ENCODE measurements around the gene NUDT8. TPM values are rescaled to one million over a fixed set of nuclear protein-coding genes. Genes with fewer than 3 reads are reported as not detected.
"Not testable (repeated sequence)": the region's sequence is repeated elsewhere in the genome, so short reads cannot be mapped to it uniquely, and the experiment has no call there.

Gene NUDT8
- total RNA-seq, 1 donor from 2014 or later: 104 TPM

DNA sequence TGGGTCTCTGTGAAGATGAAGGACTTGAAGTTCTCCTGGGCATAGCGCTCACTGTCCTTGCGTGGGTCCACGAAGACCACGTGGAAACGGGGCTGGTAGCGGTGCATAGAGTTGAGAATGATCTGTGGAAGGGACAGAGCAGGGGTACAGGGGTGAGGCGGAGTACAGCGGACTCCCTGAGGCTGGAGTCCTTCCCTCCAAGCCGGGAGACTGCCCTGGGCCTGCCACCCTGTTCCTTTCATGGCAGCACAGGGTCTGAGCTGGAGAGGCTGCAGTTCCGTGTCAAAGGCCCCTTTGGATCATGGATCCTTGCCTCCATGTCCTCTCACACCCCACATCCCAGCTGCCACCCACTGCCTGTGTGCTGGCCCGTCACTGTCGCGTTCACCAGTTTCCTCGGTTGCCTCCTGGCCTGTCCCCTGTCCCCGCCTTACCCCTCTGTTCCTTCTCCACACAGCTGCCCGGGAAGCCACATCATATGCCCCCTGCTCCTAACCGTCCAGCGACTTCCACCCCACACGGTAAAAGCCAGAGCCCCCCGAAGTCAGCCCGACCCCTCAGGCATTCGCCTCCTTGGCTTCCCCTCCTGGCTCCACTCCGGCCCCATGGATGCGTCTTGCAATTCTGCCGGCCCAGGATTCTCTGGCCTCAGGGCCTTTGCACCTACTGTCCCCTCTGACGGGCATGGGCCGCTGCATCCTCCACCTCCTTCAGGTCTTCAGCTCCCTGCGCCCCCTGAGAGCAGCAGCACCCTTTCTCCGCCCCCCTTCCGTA is 3.4 kb upstream of the NUDT8 start:
- DNase-seq (ENCODE audit: missing footprints) (no peak), ATAC-seq (no peak)
- intact Hi-C loops (cut with DNase I): no loop called here

DNA sequence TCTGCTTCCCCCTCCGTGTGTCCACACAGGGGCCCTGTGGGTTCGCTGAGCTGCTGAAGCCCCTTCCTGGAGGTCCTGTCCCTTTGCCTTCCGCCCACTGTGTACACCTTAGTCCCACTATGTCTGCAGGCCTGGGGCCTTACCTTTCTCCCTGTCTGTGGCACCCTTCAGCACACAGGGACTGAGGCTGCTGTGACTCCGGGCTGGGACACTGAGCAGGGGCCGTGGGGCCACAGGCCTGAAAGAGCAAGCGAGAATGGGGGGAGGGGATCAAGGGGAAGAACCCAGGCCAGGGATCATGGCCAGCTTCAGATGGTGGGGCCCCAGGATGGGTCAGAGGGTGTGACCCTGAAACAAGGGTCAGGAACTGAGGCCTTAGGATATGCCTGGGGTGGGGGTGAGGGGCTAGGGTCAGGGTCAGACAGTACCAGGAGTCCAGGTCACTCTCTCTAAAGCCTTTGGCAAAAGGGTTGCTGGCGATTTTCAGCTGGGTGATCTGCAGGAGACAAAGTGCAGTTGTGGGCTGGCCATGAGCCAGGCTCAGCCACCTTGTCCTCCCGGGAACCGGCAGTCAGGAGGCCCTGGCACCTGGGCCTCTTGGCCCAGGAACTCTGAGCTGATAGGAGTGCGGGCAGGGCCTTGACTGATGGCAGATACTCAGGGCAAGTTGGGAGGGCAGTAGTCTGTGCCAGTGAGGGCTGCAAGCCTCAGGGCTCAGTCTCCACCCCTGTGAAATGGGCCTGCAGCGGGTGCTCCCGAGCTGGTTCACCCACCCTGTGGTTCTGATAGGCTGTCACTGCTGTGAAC is 2.6 kb upstream of the NUDT8 start:
- DNase-seq (ENCODE audit: missing footprints) (peak; percentile 77), ATAC-seq (no peak)
- intact Hi-C loops (cut with DNase I): no loop called here

DNA sequence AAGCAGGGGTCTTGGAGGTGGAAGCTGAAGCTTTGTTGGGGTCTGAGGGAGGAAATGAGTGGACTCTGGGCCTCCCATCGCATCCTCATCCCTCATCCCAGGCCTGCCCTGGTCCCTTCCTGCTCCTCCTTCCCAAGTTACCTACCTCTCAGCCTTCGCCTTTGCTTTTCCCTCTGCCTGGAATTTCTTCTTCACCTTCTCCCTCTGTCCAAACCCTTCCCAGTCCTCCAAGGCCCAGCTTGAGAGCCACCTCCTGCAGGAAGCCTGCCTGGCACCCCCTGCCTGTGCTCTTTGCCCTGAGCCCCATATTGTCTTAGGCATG is 2.1 kb upstream of the NUDT8 start:
- ATAC-seq (no peak), DNase-seq (ENCODE audit: missing footprints) (no peak)
- intact Hi-C loops (cut with DNase I): loop anchor here (2.0 kb wide), 1 partner anchor 27 kb away; no protein-coding TSS in a partner anchor

DNA sequence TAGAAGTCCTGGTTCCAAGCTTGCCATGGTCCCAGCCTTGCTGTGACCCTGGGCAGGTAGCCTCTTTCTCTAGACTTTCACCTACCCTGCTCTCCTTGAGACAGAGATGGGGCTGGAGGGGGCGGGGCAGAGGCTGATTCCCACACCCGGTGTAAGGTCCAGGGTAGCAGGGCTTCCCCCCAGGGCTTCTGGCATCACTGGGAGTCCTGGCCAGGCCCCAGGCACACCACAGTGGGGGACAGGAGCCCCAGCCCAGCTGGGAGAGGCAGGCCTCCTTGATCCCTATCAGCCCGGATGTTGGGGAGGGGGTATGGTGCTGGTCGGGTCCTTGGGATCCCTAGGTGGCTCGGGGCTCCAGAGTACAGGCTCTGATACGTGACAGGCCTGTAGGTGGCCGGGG is 1.7 kb upstream of the NUDT8 start:
- intact Hi-C loops (cut with DNase I): loop anchor here (2.0 kb wide), 1 partner anchor 27 kb away; no protein-coding TSS in a partner anchor
- ATAC-seq (no peak), DNase-seq (ENCODE audit: missing footprints) (peak; percentile 60)

DNA sequence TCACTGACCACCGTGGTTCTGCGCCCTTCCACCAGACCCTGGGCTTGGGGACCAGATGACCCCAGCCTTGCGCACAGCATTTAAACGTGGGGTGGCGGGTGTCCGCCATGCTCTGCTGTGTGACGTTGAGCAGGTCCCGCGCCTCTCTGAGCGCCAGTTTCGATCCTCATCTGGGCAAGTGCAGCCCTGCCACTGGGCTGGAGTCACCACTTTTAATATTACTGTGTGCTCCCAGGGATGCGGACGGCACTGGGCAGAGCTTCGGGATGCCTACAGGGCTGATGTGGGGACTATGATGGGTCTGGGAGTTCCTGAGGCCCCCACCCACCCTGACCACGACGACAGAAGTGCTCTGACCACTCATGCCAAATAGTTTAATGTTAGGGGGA is 1.2 kb upstream of the NUDT8 start:
- intact Hi-C loops (cut with DNase I): loop anchor here (2.0 kb wide), 1 partner anchor 28 kb away; no protein-coding TSS in a partner anchor
- DNase-seq (ENCODE audit: missing footprints): peak; percentile 58
- ATAC-seq: no peak

DNA sequence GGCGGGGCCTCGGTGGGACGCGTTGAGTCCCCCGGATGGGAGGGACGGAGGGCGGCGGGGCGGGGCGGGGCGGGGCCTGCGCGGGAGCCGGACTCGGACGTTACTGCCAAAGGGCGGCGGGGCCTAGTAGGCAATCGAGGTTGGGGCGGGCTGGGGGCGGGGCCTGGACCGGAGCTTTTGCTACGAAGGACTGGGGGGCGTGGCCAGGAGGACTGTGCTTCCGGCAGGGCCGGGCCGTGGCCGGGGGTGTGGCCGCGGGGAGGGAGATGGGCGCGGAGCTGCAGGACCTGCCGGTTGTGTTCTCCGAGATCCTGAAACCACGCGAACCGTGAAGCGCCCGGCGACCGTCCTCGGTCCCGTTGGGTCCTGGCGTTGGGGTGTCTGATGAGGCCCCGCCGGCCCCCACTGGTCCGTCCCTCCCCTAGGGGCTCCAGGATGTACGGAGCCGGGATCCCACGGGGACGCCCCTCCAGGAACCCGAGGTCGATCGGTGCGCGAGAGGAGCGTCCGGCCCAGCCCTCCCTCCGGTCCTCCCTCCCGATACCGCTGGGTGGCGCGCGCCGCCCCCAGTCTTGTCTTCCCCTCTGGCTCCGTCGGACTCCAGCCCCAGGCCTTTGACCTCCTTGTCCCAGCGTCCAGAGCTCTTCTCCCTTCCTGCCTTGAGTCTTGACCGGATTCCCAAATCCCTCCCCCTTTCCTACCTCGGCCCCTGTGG is 648 bp upstream of the NUDT8 start:
- DNase-seq (ENCODE audit: missing footprints): peak; percentile 98
- peak; percentile 91 for ATAC-seq
- intact Hi-C loops (cut with DNase I): loop anchor here (2.0 kb wide), 1 partner anchor 28 kb away; no protein-coding TSS in a partner anchor

DNA sequence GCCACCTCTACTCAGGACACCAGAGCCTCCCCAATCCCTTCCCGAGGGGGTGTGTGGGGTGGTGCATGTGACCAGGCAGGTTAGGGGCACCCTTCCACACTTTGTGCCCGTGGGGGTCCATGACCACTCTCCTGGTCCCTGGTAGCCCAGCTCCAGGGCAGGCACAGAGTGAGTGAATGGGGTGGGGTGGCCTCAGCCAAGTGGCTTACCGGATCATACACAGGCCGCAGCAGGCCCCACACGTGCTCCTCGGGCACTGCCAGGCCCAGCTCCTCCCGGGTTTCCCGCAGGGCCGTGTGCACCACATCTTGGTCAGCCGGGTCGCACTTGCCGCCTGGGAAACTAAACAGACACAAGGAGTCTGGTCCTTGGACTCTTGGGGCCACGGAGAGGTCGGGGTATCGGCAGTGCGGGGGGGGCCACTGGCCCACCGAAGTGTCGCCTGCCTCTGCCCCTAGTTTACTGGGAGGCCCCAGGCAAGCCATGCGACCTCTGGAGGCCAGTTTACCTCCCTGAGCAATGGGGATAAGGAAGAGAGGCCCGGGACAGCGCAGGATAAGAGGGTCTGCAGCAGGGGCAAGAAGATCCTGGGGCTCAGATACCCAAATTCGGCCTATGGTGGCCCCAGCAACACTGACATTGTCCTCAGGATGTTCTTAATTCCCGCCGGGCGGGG is 889 bp downstream of the NUDT8 start:
- DNase-seq (ENCODE audit: missing footprints): peak; percentile 69
- intact Hi-C loops (cut with DNase I): no loop called here
- ATAC-seq: no peak

DNA sequence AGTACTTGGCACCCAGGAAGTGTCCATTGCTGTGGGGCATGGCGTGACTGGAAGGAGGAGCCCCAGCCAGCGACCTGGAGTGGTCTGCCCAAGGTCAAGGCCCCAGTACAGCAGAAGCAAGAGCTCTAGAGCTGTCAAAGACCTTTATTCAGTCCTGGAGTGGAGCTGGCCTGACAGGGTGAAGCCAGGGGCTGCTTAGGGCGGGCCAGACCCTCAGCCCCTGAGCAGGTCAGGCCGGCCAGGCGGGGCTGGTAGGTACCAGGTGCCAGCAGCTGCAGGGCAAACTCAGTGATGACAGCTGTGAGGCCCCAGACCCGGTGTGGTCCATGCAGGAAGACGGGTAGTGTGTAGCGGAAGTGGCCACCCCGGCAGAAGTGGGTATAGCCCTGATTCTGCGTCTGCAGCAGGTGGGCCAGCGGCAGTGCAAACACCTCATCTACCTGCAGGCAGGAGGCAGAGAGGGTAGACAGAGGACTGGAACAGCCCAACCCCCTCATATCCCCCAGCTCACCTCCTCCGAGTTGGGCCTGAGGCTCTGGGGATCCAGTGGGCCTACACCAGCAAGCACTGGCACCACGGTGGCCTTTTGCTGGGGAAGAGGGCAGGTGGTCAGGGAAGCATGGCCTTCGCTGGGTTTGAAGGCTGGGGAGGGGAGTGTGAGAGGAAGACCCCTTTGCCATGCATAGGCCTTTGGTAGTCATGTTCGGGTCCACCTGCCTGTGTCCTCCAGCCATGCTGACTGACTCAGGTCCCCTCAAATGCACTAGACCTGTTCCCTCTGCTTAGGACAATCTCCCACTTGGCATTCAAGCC is 1.7 kb downstream of the NUDT8 start:
- DNase-seq (ENCODE audit: missing footprints) (peak; percentile 66), ATAC-seq (no peak)
- intact Hi-C loops (cut with DNase I): no loop called here

DNA sequence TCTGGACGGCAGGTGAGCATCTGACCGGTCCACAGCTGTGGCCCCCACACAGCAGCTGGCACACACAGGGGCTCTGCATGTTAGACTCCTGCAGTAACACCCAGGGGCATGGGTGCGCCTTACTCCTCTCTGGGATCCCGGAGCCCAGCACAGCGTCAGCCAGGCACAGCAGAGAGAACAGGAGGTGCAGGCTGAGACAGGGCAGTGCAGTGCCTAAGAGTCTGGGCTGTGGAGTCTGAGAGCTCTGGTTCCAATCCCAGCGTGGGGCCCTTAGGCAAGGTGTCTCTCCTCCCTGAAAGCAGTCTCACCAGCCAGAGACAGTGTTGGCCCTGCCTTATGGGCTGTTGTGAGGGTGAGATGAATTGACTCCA is 2.3 kb downstream of the NUDT8 start:
- intact Hi-C loops (cut with DNase I): no loop called here
- DNase-seq (ENCODE audit: missing footprints): peak; percentile 46
- ATAC-seq: no peak

DNA sequence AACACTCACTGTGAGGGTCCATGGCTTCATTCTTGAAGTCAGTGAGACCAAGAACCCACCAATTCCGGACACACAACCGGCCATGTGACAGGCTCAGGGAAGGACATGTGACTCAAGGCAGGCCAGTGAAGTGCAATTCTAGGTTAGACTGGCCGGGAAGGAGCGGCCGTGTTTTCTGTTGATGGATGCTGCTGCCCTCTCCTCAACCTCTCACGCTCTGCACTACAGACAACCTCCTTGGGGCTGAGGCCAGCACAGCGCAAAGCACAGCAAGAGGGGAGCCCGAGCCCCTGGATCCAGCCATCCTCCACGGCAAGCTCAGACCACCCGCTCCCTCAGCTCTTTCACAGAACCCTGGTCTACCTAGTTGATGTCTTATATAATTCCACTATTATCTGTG is 2.8 kb downstream of the NUDT8 start:
- intact Hi-C loops (cut with DNase I): no loop called here
- DNase-seq (ENCODE audit: missing footprints): no peak

DNA sequence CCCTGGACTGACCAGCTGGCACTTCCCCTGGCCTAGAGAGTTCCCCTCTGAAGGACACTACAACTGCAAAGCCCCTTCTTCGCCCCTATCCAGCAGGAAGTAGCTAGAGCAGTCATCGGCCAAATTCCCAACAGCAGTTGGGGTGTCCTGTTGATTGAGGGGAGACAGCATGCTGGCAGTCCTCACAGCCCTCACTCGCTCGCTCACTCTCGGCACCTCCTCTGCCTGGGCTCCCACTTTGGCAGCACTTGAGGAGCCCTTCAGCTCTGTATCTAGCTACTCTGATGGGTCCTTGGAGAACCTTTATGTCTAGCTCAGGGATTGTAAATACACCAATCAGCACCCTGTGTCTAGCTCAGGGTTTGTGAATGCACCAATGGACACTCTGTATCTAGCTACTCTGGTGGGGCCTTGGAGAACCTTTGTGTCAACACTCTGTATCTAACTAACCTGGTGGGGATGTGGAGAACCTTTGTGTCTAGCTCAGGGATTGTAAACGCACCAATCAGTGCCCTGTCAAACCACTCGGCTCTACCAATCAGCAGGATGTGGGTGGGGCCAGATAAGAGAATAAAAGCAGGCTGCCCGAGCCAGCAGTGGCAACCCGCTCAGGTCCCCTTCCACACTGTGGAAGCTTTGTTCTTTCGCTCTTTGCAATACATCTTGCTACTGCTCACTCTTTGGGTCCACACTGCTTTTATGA is 3.5 kb downstream of the NUDT8 start:
- intact Hi-C loops (cut with DNase I); DNase-seq (ENCODE audit: missing footprints); ATAC-seq: not testable (repeated sequence)

More for the DNA sequence above, 2.8 kb downstream of the NUDT8 start:
- no peak for ATAC-seq

DNA sequence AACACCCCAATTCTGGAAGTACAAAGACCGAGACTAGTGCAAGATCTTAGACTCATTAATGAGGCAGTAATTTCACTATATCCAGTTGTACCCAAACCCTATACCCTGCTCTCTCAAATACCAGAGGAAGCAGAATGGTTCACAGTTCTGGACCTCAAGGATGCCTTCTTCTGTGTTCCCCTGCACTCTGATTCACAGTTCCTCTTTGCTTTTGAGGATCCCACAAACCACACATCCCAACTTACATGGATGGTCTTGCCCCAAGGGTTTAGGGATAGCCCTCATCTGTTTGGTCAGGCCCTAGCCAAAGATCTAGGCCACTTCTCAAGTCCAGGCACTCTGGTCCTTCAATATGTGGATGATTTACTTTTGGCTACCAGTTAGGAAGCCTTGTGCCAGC is 5.9 kb downstream of the NUDT8 start:
- DNase-seq (ENCODE audit: missing footprints); ATAC-seq; intact Hi-C loops (cut with DNase I): not testable (repeated sequence)

DNA sequence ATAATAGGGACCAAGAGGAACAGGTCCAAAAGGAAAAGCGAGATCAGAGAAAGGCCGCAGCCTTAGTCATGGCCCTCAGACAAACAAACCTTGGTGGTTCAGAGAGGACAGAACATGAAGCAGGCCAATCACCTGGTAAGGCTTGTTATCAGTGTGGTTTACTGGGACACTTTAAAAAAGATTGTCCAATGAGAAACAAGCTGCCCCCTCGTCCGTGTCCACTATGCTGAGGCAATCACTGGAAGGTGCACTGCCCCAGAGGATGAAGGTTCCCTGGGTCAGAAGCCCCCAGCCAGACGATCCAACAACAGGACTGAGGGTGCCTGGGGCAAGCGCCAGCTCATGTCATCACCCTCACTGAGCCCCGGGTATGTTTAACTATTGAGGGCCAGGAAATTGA is 6.8 kb downstream of the NUDT8 start:
- intact Hi-C loops (cut with DNase I); ATAC-seq; DNase-seq (ENCODE audit: missing footprints): not testable (repeated sequence)

DNA sequence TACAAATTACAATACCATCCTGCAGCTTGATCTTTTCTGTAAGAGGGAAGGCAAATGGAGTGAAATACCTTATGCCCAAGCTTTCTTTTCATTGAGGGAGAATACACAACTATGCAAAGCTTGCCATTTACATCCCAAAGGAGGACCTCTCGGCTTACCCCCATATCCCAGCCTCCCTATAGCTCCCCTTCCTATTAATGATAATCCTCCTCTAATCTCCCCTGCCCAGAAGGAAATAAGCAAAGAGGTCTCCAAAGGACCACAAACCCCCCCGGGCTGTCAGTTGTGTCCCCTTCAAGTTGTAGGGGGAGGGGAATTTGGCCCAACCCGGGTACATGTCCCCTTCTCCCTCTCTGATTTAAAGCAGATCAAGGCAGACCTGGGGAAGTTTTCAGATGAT is 7.8 kb downstream of the NUDT8 start:
- intact Hi-C loops (cut with DNase I); ATAC-seq; DNase-seq (ENCODE audit: missing footprints): not testable (repeated sequence)

DNA sequence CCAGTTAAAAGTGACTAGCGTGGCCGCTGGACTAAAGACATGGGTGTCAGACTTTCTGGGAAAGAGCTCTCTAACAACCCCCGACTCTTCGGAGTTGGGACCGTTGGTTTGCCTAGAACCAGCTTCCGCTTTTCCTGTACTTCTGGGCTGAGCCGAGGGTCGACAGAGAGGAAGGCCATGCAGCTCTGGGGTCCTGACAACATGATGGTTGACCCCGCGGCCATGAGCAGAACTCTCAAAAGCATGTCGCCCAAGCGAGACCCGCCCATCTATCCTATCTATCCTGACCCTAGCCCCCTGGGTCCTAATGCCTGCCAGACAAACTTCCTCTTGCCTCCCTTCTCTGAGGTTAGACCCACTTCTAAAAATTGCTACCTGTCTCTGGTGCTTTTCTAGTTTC is 9.1 kb downstream of the NUDT8 start:
- DNase-seq (ENCODE audit: missing footprints); intact Hi-C loops (cut with DNase I); ATAC-seq: not testable (repeated sequence)

DNA sequence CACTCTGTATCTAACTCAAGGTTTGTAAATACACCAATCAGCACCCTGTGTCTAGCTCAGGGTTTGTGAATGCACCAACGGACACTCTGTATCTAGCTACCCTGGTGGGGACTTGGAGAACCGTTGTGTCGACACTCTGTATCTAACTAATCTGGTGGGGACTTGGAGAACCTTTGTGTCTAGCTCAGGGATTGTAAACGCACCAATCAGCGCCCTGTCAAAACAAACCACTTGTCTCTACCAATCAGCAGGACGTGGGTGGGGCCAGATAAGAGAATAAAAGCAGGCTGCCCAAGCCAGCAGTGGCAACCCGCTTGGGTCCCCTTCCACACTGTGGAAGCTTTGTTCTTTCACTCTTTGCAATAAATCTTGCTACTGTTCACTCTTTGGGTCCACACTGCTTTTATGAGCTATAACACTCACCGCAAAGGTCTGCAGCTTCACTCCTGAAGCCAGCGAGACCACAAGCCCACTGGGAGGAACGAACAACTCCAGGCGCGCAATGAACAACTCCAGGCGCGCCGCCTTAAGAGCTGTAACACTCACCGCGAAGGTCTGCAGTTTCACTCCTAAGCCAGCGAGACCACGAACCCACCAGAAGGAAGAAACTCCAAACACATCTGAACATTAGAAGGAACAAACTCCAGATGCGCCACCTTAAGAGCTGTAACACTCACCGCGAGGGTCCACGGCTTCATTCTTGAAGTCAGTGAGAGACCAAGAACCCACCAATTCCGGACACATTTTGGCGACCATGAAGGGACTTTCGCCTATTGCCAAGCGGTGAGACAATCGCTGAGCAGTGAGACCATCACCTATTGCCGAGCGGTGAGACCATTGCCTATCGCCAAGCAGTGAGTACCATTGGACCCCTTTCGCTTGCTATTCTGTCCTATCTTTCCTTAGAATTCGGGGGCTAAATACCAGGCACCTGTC is 9.8 kb downstream of the NUDT8 start:
- DNase-seq (ENCODE audit: missing footprints); intact Hi-C loops (cut with DNase I); ATAC-seq: not testable (repeated sequence)
